ENCODE measurements around the gene SCYGR6.

DNA sequence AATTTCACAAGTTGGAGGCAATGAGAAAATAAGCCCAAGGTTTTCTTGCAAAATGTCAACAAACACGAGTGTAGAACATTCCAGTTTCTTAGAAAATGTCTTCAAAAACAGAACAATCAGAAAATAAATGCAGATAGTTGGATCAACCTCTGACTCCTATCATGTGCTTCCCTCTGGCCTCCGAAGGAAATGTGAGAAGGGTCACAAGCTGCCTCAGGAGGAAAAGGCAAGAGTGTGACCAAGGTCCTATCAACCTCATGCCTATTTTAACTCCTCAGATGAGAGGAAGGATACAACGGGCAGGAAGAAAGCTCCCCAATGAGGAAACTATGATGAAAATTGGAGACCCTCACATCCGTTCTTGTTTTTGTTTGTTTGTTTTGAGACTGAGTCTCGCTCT lies 50.1 kb downstream of the SCYGR6 start:
- TF ChIP-seq EZH2 (IDR thresholded peaks at IDR 0.05; ENCODE audit: borderline replicate concordance, insufficient read depth, low read depth, low read length, poor library complexity, severe bottlenecking): no peak
- TF ChIP-seq, protein P1, sequence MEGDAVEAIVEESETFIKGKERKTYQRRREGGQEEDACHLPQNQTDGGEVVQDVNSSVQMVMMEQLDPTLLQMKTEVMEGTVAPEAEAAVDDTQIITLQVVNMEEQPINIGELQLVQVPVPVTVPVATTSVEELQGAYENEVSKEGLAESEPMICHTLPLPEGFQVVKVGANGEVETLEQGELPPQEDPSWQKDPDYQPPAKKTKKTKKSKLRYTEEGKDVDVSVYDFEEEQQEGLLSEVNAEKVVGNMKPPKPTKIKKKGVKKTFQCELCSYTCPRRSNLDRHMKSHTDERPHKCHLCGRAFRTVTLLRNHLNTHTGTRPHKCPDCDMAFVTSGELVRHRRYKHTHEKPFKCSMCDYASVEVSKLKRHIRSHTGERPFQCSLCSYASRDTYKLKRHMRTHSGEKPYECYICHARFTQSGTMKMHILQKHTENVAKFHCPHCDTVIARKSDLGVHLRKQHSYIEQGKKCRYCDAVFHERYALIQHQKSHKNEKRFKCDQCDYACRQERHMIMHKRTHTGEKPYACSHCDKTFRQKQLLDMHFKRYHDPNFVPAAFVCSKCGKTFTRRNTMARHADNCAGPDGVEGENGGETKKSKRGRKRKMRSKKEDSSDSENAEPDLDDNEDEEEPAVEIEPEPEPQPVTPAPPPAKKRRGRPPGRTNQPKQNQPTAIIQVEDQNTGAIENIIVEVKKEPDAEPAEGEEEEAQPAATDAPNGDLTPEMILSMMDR (IDR thresholded peaks at IDR 0.05): no peak
